NCI-H1694 (cell line): Measurements from ENCODE around the gene PHYHIPL.
A peak's percentile ranks its signal among the peaks of the same experiment; 100 is the strongest.
"Not testable (repeated sequence)": the region's sequence is repeated elsewhere in the genome, so short reads cannot be mapped to it uniquely, and the experiment has no call there.

Experiments
- DNase-seq: peaks from one replicate; lab custom pipeline; 2025; lab: John Stamatoyannopoulos, UW

PHYHIPL gene

GRCh38 chr10:59206204-59206720 is 29.8 kb downstream of the PHYHIPL start:
- DNase-seq = no peak

- no peak for DNase-seq
These were observed 35.9 kb downstream of the PHYHIPL start for GRCh38 chr10:59212301-59212798.

GRCh38 chr10:59214160-59214559 is 37.7 kb downstream of the PHYHIPL start:
- DNase-seq = no peak

- DNase-seq = no peak
These were observed 39.9 kb downstream of the PHYHIPL start for GRCh38 chr10:59216178-59216869.

- no peak for DNase-seq
These were observed 46.3 kb downstream of the PHYHIPL start for GRCh38 chr10:59222788-59223187.

- DNase-seq = not testable (repeated sequence)
These were observed 47.2 kb downstream of the PHYHIPL start for GRCh38 chr10:59223597-59223996.

GRCh38 chr10:59225211-59225610 is 48.8 kb downstream of the PHYHIPL start:
- no peak for DNase-seq

- no peak for DNase-seq
These were observed 50.8 kb downstream of the PHYHIPL start for GRCh38 chr10:59227136-59227673.

GRCh38 chr10:59229441-59229840 is 53.0 kb downstream of the PHYHIPL start:
- no peak for DNase-seq

GRCh38 chr10:59234194-59234593 is 57.8 kb downstream of the PHYHIPL start:
- DNase-seq = no peak

GRCh38 chr10:59234816-59235429 is 58.5 kb downstream of the PHYHIPL start:
- peak; percentile 1 for DNase-seq

- DNase-seq = no peak
These were observed 59.7 kb downstream of the PHYHIPL start for GRCh38 chr10:59236064-59236697.

- no peak for DNase-seq
These were observed 61.3 kb downstream of the PHYHIPL start for GRCh38 chr10:59237775-59238174.

GRCh38 chr10:59239108-59239507 is 62.7 kb downstream of the PHYHIPL start:
- DNase-seq = not testable (repeated sequence)

- peak; percentile 15 for DNase-seq
These were observed 64.2 kb downstream of the PHYHIPL start for GRCh38 chr10:59240582-59241183.

- no peak for DNase-seq
These were observed 65.6 kb downstream of the PHYHIPL start for GRCh38 chr10:59242057-59242456.

GRCh38 chr10:59242991-59243390 is 66.5 kb downstream of the PHYHIPL start:
- DNase-seq = no peak

- no peak for DNase-seq
These were observed 67.3 kb downstream of the PHYHIPL start for GRCh38 chr10:59243611-59244195.

GRCh38 chr10:59244871-59245270 is 68.4 kb downstream of the PHYHIPL start:
- no peak for DNase-seq

GRCh38 chr10:59245686-59246085 is 69.2 kb downstream of the PHYHIPL start:
- DNase-seq = no peak

- DNase-seq = no peak
These were observed 76.0 kb downstream of the PHYHIPL start for GRCh38 chr10:59252491-59252890.

GRCh38 chr10:59255463-59255862 is 79.0 kb downstream of the PHYHIPL start:
- DNase-seq = no peak
